ENCODE data around the gene NADK2.

NADK2 gene

DNA sequence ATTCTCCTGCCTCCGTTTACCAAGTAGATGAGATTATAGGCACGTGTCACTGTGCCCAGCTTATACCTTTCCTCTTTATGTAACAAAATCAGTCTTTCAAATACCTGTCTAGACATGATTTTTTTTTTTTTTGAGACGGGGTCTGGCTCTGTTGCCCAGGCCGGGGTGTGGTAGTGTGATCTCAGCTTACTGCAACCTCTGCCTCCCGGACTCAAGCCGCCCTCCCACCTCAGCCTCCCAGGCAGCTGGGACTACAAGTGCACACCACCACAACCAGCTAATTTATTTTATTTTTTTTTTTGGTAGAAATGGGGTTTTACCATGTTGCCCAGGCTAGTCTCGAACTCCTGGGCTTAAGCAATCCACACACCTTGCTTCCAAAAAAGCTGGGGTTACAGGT lies 13.2 kb downstream of the NADK2 start:
- H3K4me1 ChIP-seq (ENCODE audit: control insufficient read depth in 1 of 2, insufficient read depth in 2 of 2, low read length in 2 of 2): peaks cover 0 to 7% of the 10 kb centered on the region in 2 donors
- no peak overlapping the region for H3K4me3 ChIP-seq (ENCODE audit: low read depth in 1 of 2, low read length in 2 of 2)
- peak overlapping the region; percentile 10 for H3K27ac ChIP-seq (ENCODE audit: low read length)
- H3K9me3 ChIP-seq (ENCODE audit: control insufficient read depth in 1 of 2, low read length in 2 of 2): no peaks in the 10 kb centered on the region
- H3K27me3 ChIP-seq (ENCODE audit: low read depth, low read length): no peaks in the 10 kb centered on the region
- H3K36me3 ChIP-seq (ENCODE audit: control insufficient read depth in 1 of 2, insufficient read depth in 2 of 2, low read length in 2 of 2): peaks cover 11 to 13% of the 10 kb centered on the region in 2 donors

DNA sequence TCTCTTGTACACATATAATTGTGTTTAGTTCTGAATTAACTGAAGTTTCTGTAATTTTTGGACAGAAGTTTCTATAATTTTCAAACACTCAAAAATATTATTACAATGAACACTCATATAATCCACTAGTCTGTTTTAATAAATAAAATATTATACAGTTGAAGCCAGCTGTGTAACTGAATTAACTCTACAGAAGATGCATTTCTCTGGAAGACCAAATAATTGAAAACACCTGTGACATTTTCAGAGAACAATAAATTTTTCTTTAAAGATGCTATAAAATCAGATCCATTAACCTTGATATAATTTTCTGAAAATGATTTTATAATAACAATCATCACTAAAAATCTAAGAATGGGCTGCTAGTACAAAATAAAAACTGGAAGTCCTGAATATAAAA lies 14.7 kb downstream of the NADK2 start:
- H3K4me3 ChIP-seq (ENCODE audit: low read depth in 1 of 2, low read length in 2 of 2): no peak overlapping the region
- H3K9me3 ChIP-seq (ENCODE audit: control insufficient read depth in 1 of 2, low read length in 2 of 2): no peaks in the 10 kb centered on the region
- H3K4me1 ChIP-seq (ENCODE audit: control insufficient read depth in 1 of 2, insufficient read depth in 2 of 2, low read length in 2 of 2): peaks cover 0 to 7% of the 10 kb centered on the region in 2 donors
- no peak overlapping the region for H3K27ac ChIP-seq (ENCODE audit: low read length)
- H3K36me3 ChIP-seq (ENCODE audit: control insufficient read depth in 1 of 2, insufficient read depth in 2 of 2, low read length in 2 of 2): peaks cover 11 to 19% of the 10 kb centered on the region in 2 donors
- H3K27me3 ChIP-seq (ENCODE audit: low read depth, low read length): no peaks in the 10 kb centered on the region

DNA sequence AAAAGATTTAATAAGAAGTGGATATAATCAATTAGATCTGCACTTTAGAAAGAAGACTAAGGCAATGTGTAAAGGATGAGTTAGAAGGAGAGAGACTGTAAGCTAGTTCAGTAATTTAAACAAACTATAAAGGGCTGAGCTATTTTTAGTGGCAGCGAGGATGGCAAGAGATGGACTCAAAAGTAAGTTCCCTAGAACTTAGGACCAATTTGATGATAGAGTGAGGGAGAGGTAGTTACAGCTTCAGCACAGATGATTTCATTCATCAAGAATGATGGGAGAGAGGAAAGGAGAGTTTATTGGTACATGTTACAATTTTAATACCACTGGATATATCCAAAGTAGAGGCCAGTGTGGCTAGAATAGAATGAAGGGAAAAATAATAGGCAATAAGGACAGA lies 19.1 kb downstream of the NADK2 start:
- no peak overlapping the region for H3K27ac ChIP-seq (ENCODE audit: low read length)
- H3K36me3 ChIP-seq (ENCODE audit: control insufficient read depth in 1 of 2, insufficient read depth in 2 of 2, low read length in 2 of 2): peaks cover 25 to 38% of the 10 kb centered on the region in 2 donors
- no peaks in the 10 kb centered on the region for H3K27me3 ChIP-seq (ENCODE audit: low read depth, low read length)

DNA sequence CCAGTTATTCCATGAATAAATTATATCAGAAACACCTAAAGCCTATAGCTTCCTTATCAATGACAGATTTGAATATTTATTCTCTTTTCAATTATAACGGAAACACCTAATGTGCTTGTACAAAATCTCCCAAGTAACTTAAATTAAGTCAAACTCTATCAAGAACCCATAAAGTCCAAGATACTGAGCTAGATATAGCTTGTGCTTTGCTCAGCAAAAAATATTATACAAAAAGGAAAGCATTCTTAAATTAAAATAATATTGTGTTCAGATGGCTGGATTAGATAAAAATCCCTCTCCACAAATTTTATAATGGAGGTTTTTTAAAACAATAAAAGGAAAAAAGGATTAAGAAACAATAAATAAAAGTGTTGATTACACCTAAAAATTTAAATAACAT lies 23.7 kb downstream of the NADK2 start:
- Histone ChIP-seq H3K27ac (ENCODE audit: low read length) (no peak overlapping the region), H3K4me3 (ENCODE audit: low read depth in 1 of 2, low read length in 2 of 2) (no peak overlapping the region), H3K27me3 (ENCODE audit: low read depth, low read length) (no peaks in the 10 kb centered on the region), H3K4me1 (ENCODE audit: control insufficient read depth in 1 of 2, insufficient read depth in 2 of 2, low read length in 2 of 2) (no peaks in the 10 kb centered on the region), H3K9me3 (ENCODE audit: control insufficient read depth in 1 of 2, low read length in 2 of 2) (no peaks in the 10 kb centered on the region), H3K36me3 (ENCODE audit: control insufficient read depth in 1 of 2, insufficient read depth in 2 of 2, low read length in 2 of 2) (peaks cover 17 to 28% of the 10 kb centered on the region in 2 donors)

More for the DNA sequence above, 19.1 kb downstream of the NADK2 start:
- Histone ChIP-seq H3K4me3 (ENCODE audit: low read depth in 1 of 2, low read length in 2 of 2) (no peak overlapping the region), H3K4me1 (ENCODE audit: control insufficient read depth in 1 of 2, insufficient read depth in 2 of 2, low read length in 2 of 2) (no peaks in the 10 kb centered on the region), H3K9me3 (ENCODE audit: control insufficient read depth in 1 of 2, low read length in 2 of 2) (no peaks in the 10 kb centered on the region)

DNA sequence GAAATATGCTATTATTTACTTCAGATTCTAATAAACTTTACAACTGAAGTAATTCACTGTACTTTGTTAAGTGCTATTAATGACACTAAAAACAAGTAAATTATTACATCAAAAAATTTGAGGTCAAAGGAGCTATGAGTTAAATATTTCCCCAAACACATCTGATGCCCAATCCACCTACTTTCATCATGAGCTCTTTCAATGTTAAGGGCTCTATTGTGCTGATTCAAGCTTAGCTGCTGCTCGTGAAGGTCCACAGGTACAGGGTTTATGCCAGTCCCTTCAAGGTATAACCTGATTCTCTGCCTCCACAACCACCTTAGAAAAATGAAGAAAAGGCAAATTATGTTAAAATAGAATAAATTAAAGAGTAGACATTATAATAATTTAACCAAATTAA lies 24.2 kb downstream of the NADK2 start:
- Histone ChIP-seq H3K9me3 (ENCODE audit: control insufficient read depth in 1 of 2, low read length in 2 of 2) (no peaks in the 10 kb centered on the region), H3K4me3 (ENCODE audit: low read depth in 1 of 2, low read length in 2 of 2) (no peak overlapping the region), H3K36me3 (ENCODE audit: control insufficient read depth in 1 of 2, insufficient read depth in 2 of 2, low read length in 2 of 2) (peaks cover 21 to 24% of the 10 kb centered on the region in 2 donors), H3K27ac (ENCODE audit: low read length) (no peak overlapping the region), H3K4me1 (ENCODE audit: control insufficient read depth in 1 of 2, insufficient read depth in 2 of 2, low read length in 2 of 2) (no peaks in the 10 kb centered on the region), H3K27me3 (ENCODE audit: low read depth, low read length) (no peaks in the 10 kb centered on the region)

DNA sequence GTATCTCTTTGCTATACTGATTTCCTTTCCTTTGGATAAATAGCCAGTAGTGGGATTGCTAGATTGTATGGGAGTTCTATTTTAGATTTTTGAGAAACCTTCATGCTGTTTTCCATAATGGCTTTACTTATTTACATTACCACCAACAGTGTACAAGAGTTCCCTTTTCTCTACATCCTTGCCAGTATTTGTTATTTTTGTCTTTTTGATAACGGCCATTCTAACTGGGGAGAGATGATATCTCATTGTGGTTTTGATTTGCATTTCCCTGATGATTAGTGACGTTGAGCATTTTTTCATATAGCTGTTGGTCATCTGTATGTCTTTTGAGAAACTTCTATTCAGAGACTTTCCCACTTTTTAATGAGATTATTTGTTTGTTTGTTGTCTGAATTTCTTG lies 25.8 kb downstream of the NADK2 start:
- Histone ChIP-seq H3K27ac (ENCODE audit: low read length) (no peak overlapping the region), H3K4me1 (ENCODE audit: control insufficient read depth in 1 of 2, insufficient read depth in 2 of 2, low read length in 2 of 2) (no peaks in the 10 kb centered on the region), H3K27me3 (ENCODE audit: low read depth, low read length) (no peaks in the 10 kb centered on the region), H3K9me3 (ENCODE audit: control insufficient read depth in 1 of 2, low read length in 2 of 2) (no peaks in the 10 kb centered on the region), H3K4me3 (ENCODE audit: low read depth in 1 of 2, low read length in 2 of 2) (no peak overlapping the region), H3K36me3 (ENCODE audit: control insufficient read depth in 1 of 2, insufficient read depth in 2 of 2, low read length in 2 of 2) (peaks cover 19 to 25% of the 10 kb centered on the region in 2 donors)

DNA sequence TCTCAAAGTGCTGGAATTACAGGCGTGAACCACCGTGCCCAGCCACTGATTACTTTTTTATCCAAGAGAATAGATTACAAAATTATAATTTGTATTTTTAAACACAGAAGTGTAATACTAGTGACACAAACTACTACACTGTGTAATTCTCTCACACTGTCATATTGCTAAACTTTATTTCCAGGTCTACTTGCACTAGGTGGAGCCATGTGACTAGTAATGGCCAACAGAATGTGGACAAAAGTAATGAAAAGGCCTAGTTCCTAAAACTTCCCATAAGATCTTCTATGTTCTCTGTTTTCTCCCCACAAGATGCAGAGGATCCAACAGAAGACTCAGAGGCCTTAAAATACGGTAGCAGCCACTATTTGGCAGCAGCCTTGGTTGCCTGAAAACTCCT lies 27.3 kb downstream of the NADK2 start:
- no peak overlapping the region for H3K27ac ChIP-seq (ENCODE audit: low read length)
- H3K4me3 ChIP-seq (ENCODE audit: low read depth in 1 of 2, low read length in 2 of 2): no peak overlapping the region
- H3K36me3 ChIP-seq (ENCODE audit: control insufficient read depth in 1 of 2, insufficient read depth in 2 of 2, low read length in 2 of 2): peaks cover 10 to 22% of the 10 kb centered on the region in 2 donors
- no peaks in the 10 kb centered on the region for H3K4me1 ChIP-seq (ENCODE audit: control insufficient read depth in 1 of 2, insufficient read depth in 2 of 2, low read length in 2 of 2)
- no peaks in the 10 kb centered on the region for H3K27me3 ChIP-seq (ENCODE audit: low read depth, low read length)
- H3K9me3 ChIP-seq (ENCODE audit: control insufficient read depth in 1 of 2, low read length in 2 of 2): no peaks in the 10 kb centered on the region

DNA sequence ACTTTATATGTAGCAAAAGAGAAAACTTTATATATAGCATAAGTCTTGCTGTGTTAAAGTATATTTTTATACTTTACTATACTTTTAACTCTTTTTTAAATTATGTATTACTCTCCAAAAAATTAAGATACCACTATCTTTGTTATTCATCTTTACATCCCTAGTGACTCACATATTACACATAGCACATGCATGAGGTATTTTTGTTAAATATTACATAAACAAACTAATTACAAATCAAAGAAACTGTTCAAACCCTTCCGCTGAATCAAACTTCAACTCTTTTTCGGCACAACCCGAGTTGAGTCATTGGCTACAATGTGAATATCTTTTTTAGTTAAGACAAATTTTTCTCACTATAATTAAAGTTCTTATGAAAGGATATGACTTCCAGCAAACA lies 32.1 kb downstream of the NADK2 start:
- peaks cover 21 to 22% of the 10 kb centered on the region in 2 donors for H3K36me3 ChIP-seq (ENCODE audit: control insufficient read depth in 1 of 2, insufficient read depth in 2 of 2, low read length in 2 of 2)
- H3K27ac ChIP-seq (ENCODE audit: low read length): no peak overlapping the region
- no peak overlapping the region for H3K4me3 ChIP-seq (ENCODE audit: low read depth in 1 of 2, low read length in 2 of 2)
- no peaks in the 10 kb centered on the region for H3K27me3 ChIP-seq (ENCODE audit: low read depth, low read length)
- H3K4me1 ChIP-seq (ENCODE audit: control insufficient read depth in 1 of 2, insufficient read depth in 2 of 2, low read length in 2 of 2): no peaks in the 10 kb centered on the region
- H3K9me3 ChIP-seq (ENCODE audit: control insufficient read depth in 1 of 2, low read length in 2 of 2): no peaks in the 10 kb centered on the region

DNA sequence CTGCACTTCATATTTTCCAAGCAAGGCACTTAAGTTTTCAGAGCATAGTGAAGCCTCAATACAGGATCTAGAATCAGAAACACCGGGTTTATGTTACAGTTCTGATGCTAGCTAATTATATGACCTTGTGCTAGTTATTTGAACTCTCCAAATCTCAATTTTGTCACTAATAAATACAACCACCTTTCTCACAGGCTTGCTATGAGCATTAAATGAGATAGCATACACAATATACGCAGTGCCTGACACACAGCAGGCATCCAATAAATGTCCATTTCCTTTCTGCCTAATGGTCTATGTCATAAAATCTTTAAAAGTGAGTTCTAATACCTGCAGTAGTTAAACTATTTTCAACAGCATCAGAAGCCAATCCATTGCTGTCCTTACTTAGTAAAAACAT lies 32.9 kb downstream of the NADK2 start:
- Histone ChIP-seq H3K27me3 (ENCODE audit: low read depth, low read length) (no peaks in the 10 kb centered on the region), H3K27ac (ENCODE audit: low read length) (no peak overlapping the region), H3K36me3 (ENCODE audit: control insufficient read depth in 1 of 2, insufficient read depth in 2 of 2, low read length in 2 of 2) (peaks cover 21 to 25% of the 10 kb centered on the region in 2 donors)

DNA sequence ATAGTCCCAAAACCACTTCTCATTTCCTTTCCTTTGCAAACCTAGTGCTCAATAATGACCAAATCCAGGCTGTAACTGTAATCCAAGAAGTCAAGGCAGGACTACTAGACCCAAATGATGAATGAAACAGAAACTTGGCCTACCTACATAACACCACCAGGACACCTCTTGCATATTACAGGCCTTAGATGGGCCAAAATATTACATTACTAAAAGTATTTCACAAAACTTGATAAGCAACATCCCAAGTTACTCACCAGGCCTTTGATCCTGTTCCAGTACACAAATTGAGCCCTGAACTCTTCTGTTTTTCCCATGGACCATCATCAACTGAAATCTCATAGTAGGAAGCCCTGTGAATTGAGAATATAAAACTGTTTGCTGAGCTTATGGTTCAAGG lies 34.8 kb downstream of the NADK2 start:
- H3K4me1 ChIP-seq (ENCODE audit: control insufficient read depth in 1 of 2, insufficient read depth in 2 of 2, low read length in 2 of 2): no peaks in the 10 kb centered on the region
- no peaks in the 10 kb centered on the region for H3K27me3 ChIP-seq (ENCODE audit: low read depth, low read length)
- no peak overlapping the region for H3K27ac ChIP-seq (ENCODE audit: low read length)
- H3K36me3 ChIP-seq (ENCODE audit: control insufficient read depth in 1 of 2, insufficient read depth in 2 of 2, low read length in 2 of 2): peaks cover 19 to 21% of the 10 kb centered on the region in 2 donors
- no peak overlapping the region for H3K4me3 ChIP-seq (ENCODE audit: low read depth in 1 of 2, low read length in 2 of 2)
- no peaks in the 10 kb centered on the region for H3K9me3 ChIP-seq (ENCODE audit: control insufficient read depth in 1 of 2, low read length in 2 of 2)

More for the DNA sequence above, 32.9 kb downstream of the NADK2 start:
- Histone ChIP-seq H3K4me3 (ENCODE audit: low read depth in 1 of 2, low read length in 2 of 2) (no peak overlapping the region), H3K9me3 (ENCODE audit: control insufficient read depth in 1 of 2, low read length in 2 of 2) (no peaks in the 10 kb centered on the region), H3K4me1 (ENCODE audit: control insufficient read depth in 1 of 2, insufficient read depth in 2 of 2, low read length in 2 of 2) (no peaks in the 10 kb centered on the region)

DNA sequence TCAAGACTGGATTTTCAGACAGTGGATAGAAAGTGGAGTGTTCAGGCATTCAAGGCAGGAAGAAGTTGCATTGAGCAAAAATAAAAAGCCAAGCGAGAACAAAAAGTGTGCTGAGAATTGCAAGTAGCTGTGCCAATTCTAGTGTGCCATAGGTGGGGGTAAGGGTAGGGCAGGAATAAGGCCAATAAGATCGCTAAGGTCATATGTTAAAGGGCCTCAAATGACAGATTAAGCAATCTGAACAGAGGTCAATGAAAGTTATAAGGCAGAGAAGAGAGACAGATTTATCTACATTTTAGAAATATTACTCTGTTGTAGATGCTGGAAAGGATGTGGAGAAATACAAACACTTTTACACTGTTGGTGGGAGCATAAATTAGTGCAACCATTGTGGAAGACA lies 36.4 kb downstream of the NADK2 start:
- Histone ChIP-seq H3K9me3 (ENCODE audit: control insufficient read depth in 1 of 2, low read length in 2 of 2) (no peaks in the 10 kb centered on the region), H3K27me3 (ENCODE audit: low read depth, low read length) (no peaks in the 10 kb centered on the region), H3K4me3 (ENCODE audit: low read depth in 1 of 2, low read length in 2 of 2) (no peak overlapping the region), H3K36me3 (ENCODE audit: control insufficient read depth in 1 of 2, insufficient read depth in 2 of 2, low read length in 2 of 2) (peaks cover 23 to 26% of the 10 kb centered on the region in 2 donors), H3K27ac (ENCODE audit: low read length) (no peak overlapping the region), H3K4me1 (ENCODE audit: control insufficient read depth in 1 of 2, insufficient read depth in 2 of 2, low read length in 2 of 2) (no peaks in the 10 kb centered on the region)

DNA sequence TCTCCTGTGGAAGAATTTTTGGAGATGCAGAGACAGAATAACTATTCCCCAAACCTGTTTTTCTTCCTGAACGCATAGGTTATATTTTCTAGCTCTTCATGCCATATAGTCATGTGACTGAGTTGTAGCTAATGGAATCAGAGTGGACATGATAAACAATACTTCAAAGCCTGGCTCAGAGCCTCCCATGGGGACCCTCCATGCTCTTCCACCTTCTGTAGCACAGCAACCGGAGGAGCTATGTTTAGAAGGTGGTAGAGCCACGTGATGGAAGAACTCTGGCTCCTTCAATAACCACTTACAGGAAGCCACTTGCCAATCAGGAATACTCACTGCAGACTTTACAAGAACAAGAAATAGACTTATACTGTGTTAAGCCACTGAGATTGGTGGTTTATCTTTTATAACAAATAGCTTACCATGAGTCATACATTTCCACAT lies 39.2 kb downstream of the NADK2 start:
- H3K4me3 ChIP-seq (ENCODE audit: low read depth in 1 of 2, low read length in 2 of 2): no peak overlapping the region
- H3K4me1 ChIP-seq (ENCODE audit: control insufficient read depth in 1 of 2, insufficient read depth in 2 of 2, low read length in 2 of 2): no peaks in the 10 kb centered on the region
- H3K27ac ChIP-seq (ENCODE audit: low read length): no peak overlapping the region
- no peaks in the 10 kb centered on the region for H3K9me3 ChIP-seq (ENCODE audit: control insufficient read depth in 1 of 2, low read length in 2 of 2)
- H3K27me3 ChIP-seq (ENCODE audit: low read depth, low read length): no peaks in the 10 kb centered on the region
- H3K36me3 ChIP-seq (ENCODE audit: control insufficient read depth in 1 of 2, insufficient read depth in 2 of 2, low read length in 2 of 2): peaks cover 22 to 31% of the 10 kb centered on the region in 2 donors

All from muscle layer of duodenum (tissue), 2 donors.